ENCODE results near the gene MYO5A. TPM values are rescaled to one million over a fixed set of nuclear protein-coding genes. Genes with fewer than 3 reads are reported as not detected.
"Not testable (repeated sequence)": the region's sequence is repeated elsewhere in the genome, so short reads cannot be mapped to it uniquely, and the experiment has no call there.

Gene MYO5A
- total RNA-seq, 2 experiments from 2014 or later, result 31.8 to 42.0 TPM

GRCh38 chr15:52552303-52552702 is 23.6 kb upstream of the MYO5A start:
- no peak for DNase-seq (ENCODE audit: low spot score)
- TF ChIP-seq EZH2phosphoT487 (IDR thresholded peaks at IDR 0.05; ENCODE audit: borderline replicate concordance, low read depth, low read length), result no peak
- TF ChIP-seq CTCF (conservative IDR thresholded peaks at IDR 0.05; ENCODE audit: low read length), result no peak
- Histone ChIP-seq H4K20me1 (ENCODE audit: insufficient read depth, low read length) (no peaks in the 10 kb centered on the region; the same call in 1 of the 2 replicates), H3K79me2 (ENCODE audit: insufficient read depth, low read depth, low read length) (peaks cover 45% of the 10 kb centered on the region; the same call in 1 of the 2 replicates), H3K9me3 (ENCODE audit: low read length) (no peaks in the 10 kb centered on the region), H3K36me3 (ENCODE audit: insufficient read depth, low read length) (peaks cover 100% of the 10 kb centered on the region), H3K27ac (ENCODE audit: low read depth, low read length, poor library complexity, severe bottlenecking) (no peak overlapping the region), H2AFZ (ENCODE audit: low read length) (no peak overlapping the region), H3K9me2 (ENCODE audit: insufficient read depth, low read length) (no peaks in the 10 kb centered on the region), H3K4me1 (ENCODE audit: insufficient read depth, low read length, poor library complexity, severe bottlenecking) (peaks cover 7% of the 10 kb centered on the region), H3K4me2 (ENCODE audit: low read length) (no peak overlapping the region), H3K4me3 (ENCODE audit: low read depth, low read length, poor library complexity, severe bottlenecking) (no peak overlapping the region)
- no TSS peak for BruUV-seq (replicated peaks)
- ChIA-PET POLR2A (interaction anchor here (0.9 to 1.9 kb wide), 4 partner anchors 12 to 46 kb away, joined by 3 to 9 read pairs (median 4); no protein-coding TSS in a partner anchor), CTCF (ENCODE audit: unreplicated experiment) (no interaction called here)
- intact Hi-C loops (cut with micrococcal nuclease; ENCODE audit: unreplicated experiment), result no loop called here

- no TSS peak for BruUV-seq (replicated peaks)
- Histone ChIP-seq H3K4me1 (ENCODE audit: insufficient read depth, low read length, poor library complexity, severe bottlenecking) (peaks cover 7% of the 10 kb centered on the region), H3K4me3 (ENCODE audit: low read depth, low read length, poor library complexity, severe bottlenecking) (no peak overlapping the region), H3K4me2 (ENCODE audit: low read length) (no peak overlapping the region), H3K27ac (ENCODE audit: low read depth, low read length, poor library complexity, severe bottlenecking) (no peak overlapping the region), H2AFZ (ENCODE audit: low read length) (no peak overlapping the region), H3K36me3 (ENCODE audit: insufficient read depth, low read length) (peaks cover 100% of the 10 kb centered on the region), H3K9me3 (ENCODE audit: low read length) (no peaks in the 10 kb centered on the region), H3K9me2 (ENCODE audit: insufficient read depth, low read length) (no peaks in the 10 kb centered on the region), H4K20me1 (ENCODE audit: insufficient read depth, low read length) (no peaks in the 10 kb centered on the region; the same call in 1 of the 2 replicates), H3K79me2 (ENCODE audit: insufficient read depth, low read depth, low read length) (peaks cover 39% of the 10 kb centered on the region; the same call in 1 of the 2 replicates)
- DNase-seq (ENCODE audit: low spot score), result no peak
- TF ChIP-seq CTCF (conservative IDR thresholded peaks at IDR 0.05; ENCODE audit: low read length) (no peak), EZH2phosphoT487 (IDR thresholded peaks at IDR 0.05; ENCODE audit: borderline replicate concordance, low read depth, low read length) (no peak)
- ChIA-PET POLR2A (interaction anchor here (0.9 to 2.9 kb wide), 5 partner anchors 9 to 45 kb away, joined by 3 to 14 read pairs (median 4); no protein-coding TSS in a partner anchor), CTCF (ENCODE audit: unreplicated experiment) (no interaction called here)
- intact Hi-C loops (cut with micrococcal nuclease; ENCODE audit: unreplicated experiment), result no loop called here
These were observed 23.1 kb upstream of the MYO5A start for GRCh38 chr15:52551762-52552161.

GRCh38 chr15:52551186-52551585 is 22.5 kb upstream of the MYO5A start:
- H3K4me2 ChIP-seq (ENCODE audit: low read length); CTCF ChIA-PET (ENCODE audit: unreplicated experiment); H2AFZ ChIP-seq (ENCODE audit: low read length); H3K27ac ChIP-seq (ENCODE audit: low read depth, low read length, poor library complexity, severe bottlenecking); H3K9me2 ChIP-seq (ENCODE audit: insufficient read depth, low read length); intact Hi-C loops (cut with micrococcal nuclease; ENCODE audit: unreplicated experiment); H4K20me1 ChIP-seq (ENCODE audit: insufficient read depth, low read length); DNase-seq (ENCODE audit: low spot score); H3K9me3 ChIP-seq (ENCODE audit: low read length); H3K4me1 ChIP-seq (ENCODE audit: insufficient read depth, low read length, poor library complexity, severe bottlenecking); H3K4me3 ChIP-seq (ENCODE audit: low read depth, low read length, poor library complexity, severe bottlenecking); BruUV-seq (replicated peaks): not testable (repeated sequence)
- peaks cover 33% of the 10 kb centered on the region; the same call in 1 of the 2 replicates for H3K79me2 ChIP-seq (ENCODE audit: insufficient read depth, low read depth, low read length)
- H3K36me3 ChIP-seq (ENCODE audit: insufficient read depth, low read length), result peaks cover 100% of the 10 kb centered on the region
- POLR2A ChIA-PET, result interaction anchor here (0.9 to 2.9 kb wide), 2 partner anchors 10 to 44 kb away, joined by 3 to 14 read pairs; no protein-coding TSS in a partner anchor
